Mucosa of stomach (tissue), 1 donor: ENCODE data around the gene MAP3K20.
"Not testable (repeated sequence)": the region's sequence is repeated elsewhere in the genome, so short reads cannot be mapped to it uniquely, and the experiment has no call there.

ENCODE experiments used
- H3K27me3 ChIP-seq: one replicate; pipeline ENCODE4 v1.7.0; 2013; ENCODE audit warnings: mild to moderate bottlenecking, low read length; ENCODE audit not compliant: control insufficient read depth, insufficient read depth
- H3K36me3 ChIP-seq: one replicate; pipeline ENCODE4 v1.7.0; 2013; ENCODE audit warnings: low read length; ENCODE audit not compliant: control insufficient read depth, insufficient read depth
- H3K4me1 ChIP-seq: one replicate; pipeline ENCODE4 v1.7.0; 2013; ENCODE audit warnings: mild to moderate bottlenecking, low read length; ENCODE audit not compliant: control insufficient read depth, insufficient read depth
- H3K4me3 ChIP-seq: one replicate; pipeline ENCODE4 v1.7.0; 2013; ENCODE audit warnings: low read length
- H3K9ac ChIP-seq: one replicate; pipeline ENCODE4 v1.7.0; 2013; ENCODE audit warnings: mild to moderate bottlenecking, low read length, moderate library complexity
- H3K9me3 ChIP-seq: one replicate; pipeline ENCODE4 v1.7.0; 2013; ENCODE audit warnings: mild to moderate bottlenecking, low read length, moderate library complexity; ENCODE audit not compliant: control insufficient read depth
- donor health status: Pancreatic carcinoma.

The MAP3K20 gene

GRCh38 chr2:173247156-173247555 is 171.5 kb downstream of the MAP3K20 start:
- no peaks in the 10 kb centered on the region for H3K4me1 ChIP-seq
- no peak overlapping the region for H3K9ac ChIP-seq

GRCh38 chr2:173248381-173248780 is 172.7 kb downstream of the MAP3K20 start:
- Histone ChIP-seq H3K36me3 (no peaks in the 10 kb centered on the region), H3K4me3 (no peak overlapping the region), H3K9ac (no peak overlapping the region), H3K4me1 (no peaks in the 10 kb centered on the region), H3K9me3 (no peaks in the 10 kb centered on the region), H3K27me3 (no peaks in the 10 kb centered on the region)

More at GRCh38 chr2:173247156-173247555, 171.5 kb downstream of the MAP3K20 start:
- Histone ChIP-seq H3K4me3 (no peak overlapping the region), H3K9me3 (no peaks in the 10 kb centered on the region), H3K27me3 (no peaks in the 10 kb centered on the region), H3K36me3 (no peaks in the 10 kb centered on the region)

GRCh38 chr2:173249661-173250641 is 174.3 kb downstream of the MAP3K20 start:
- H3K4me1 ChIP-seq, result no peaks in the 10 kb centered on the region

GRCh38 chr2:173251225-173251624 is 175.6 kb downstream of the MAP3K20 start:
- no peaks in the 10 kb centered on the region for H3K27me3 ChIP-seq
- no peaks in the 10 kb centered on the region for H3K36me3 ChIP-seq
- no peak overlapping the region for H3K4me3 ChIP-seq
- H3K4me1 ChIP-seq, result no peaks in the 10 kb centered on the region
- no peak overlapping the region for H3K9ac ChIP-seq
- no peaks in the 10 kb centered on the region for H3K9me3 ChIP-seq

More at GRCh38 chr2:173249661-173250641, 174.3 kb downstream of the MAP3K20 start:
- Histone ChIP-seq H3K9ac (no peak overlapping the region), H3K27me3 (no peaks in the 10 kb centered on the region), H3K4me3 (no peak overlapping the region), H3K9me3 (no peaks in the 10 kb centered on the region), H3K36me3 (no peaks in the 10 kb centered on the region)

- no peak overlapping the region for H3K4me3 ChIP-seq
- no peak overlapping the region for H3K9ac ChIP-seq
- H3K4me1 ChIP-seq, result no peaks in the 10 kb centered on the region
- H3K27me3 ChIP-seq, result no peaks in the 10 kb centered on the region
- H3K9me3 ChIP-seq, result no peaks in the 10 kb centered on the region
- H3K36me3 ChIP-seq, result no peaks in the 10 kb centered on the region
Measured at GRCh38 chr2:173252581-173252980, 176.9 kb downstream of the MAP3K20 start.

GRCh38 chr2:173254659-173255058 is 179.0 kb downstream of the MAP3K20 start:
- Histone ChIP-seq H3K9me3 (no peaks in the 10 kb centered on the region), H3K9ac (no peak overlapping the region), H3K4me3 (no peak overlapping the region), H3K4me1 (no peaks in the 10 kb centered on the region), H3K36me3 (no peaks in the 10 kb centered on the region), H3K27me3 (no peaks in the 10 kb centered on the region)

- H3K4me3 ChIP-seq, result no peak overlapping the region
- H3K9me3 ChIP-seq, result no peaks in the 10 kb centered on the region
- H3K4me1 ChIP-seq, result no peaks in the 10 kb centered on the region
- no peaks in the 10 kb centered on the region for H3K36me3 ChIP-seq
- no peaks in the 10 kb centered on the region for H3K27me3 ChIP-seq
- H3K9ac ChIP-seq, result no peak overlapping the region
Measured at GRCh38 chr2:173258701-173259100, 183.1 kb downstream of the MAP3K20 start.

GRCh38 chr2:173262356-173262755 is 186.7 kb downstream of the MAP3K20 start:
- not testable (repeated sequence) for H3K36me3 ChIP-seq, H3K9ac ChIP-seq, H3K4me1 ChIP-seq, H3K9me3 ChIP-seq, H3K4me3 ChIP-seq, H3K27me3 ChIP-seq

GRCh38 chr2:173264151-173264550 is 188.5 kb downstream of the MAP3K20 start:
- no peak overlapping the region for H3K9ac ChIP-seq
- no peaks in the 10 kb centered on the region for H3K36me3 ChIP-seq
- H3K4me3 ChIP-seq, result no peak overlapping the region
- H3K4me1 ChIP-seq, result no peaks in the 10 kb centered on the region
- H3K9me3 ChIP-seq, result no peaks in the 10 kb centered on the region
- H3K27me3 ChIP-seq, result no peaks in the 10 kb centered on the region

GRCh38 chr2:173264603-173265366 is 189.1 kb downstream of the MAP3K20 start:
- Histone ChIP-seq H3K36me3 (no peaks in the 10 kb centered on the region), H3K4me3 (no peak overlapping the region), H3K4me1 (no peaks in the 10 kb centered on the region), H3K27me3 (no peaks in the 10 kb centered on the region), H3K9me3 (no peaks in the 10 kb centered on the region), H3K9ac (no peak overlapping the region)

- Histone ChIP-seq H3K27me3 (no peaks in the 10 kb centered on the region), H3K4me1 (peaks cover 10% of the 10 kb centered on the region), H3K36me3 (no peaks in the 10 kb centered on the region), H3K9ac (no peak overlapping the region), H3K9me3 (no peaks in the 10 kb centered on the region), H3K4me3 (no peak overlapping the region)
Measured at GRCh38 chr2:173271135-173271534, 195.5 kb downstream of the MAP3K20 start.

- peaks cover 10% of the 10 kb centered on the region for H3K4me1 ChIP-seq
- H3K9ac ChIP-seq, result no peak overlapping the region
- H3K9me3 ChIP-seq, result no peaks in the 10 kb centered on the region
- no peak overlapping the region for H3K4me3 ChIP-seq
- no peaks in the 10 kb centered on the region for H3K27me3 ChIP-seq
- H3K36me3 ChIP-seq, result no peaks in the 10 kb centered on the region
Measured at GRCh38 chr2:173271825-173272224, 196.2 kb downstream of the MAP3K20 start.
